Fibroblast of upper back skin (primary cell): ENCODE measurements around the gene MECP2.
A peak's percentile ranks its signal among the peaks of the same experiment; 100 is the strongest.
"Not testable (repeated sequence)": the region's sequence is repeated elsewhere in the genome, so short reads cannot be mapped to it uniquely, and the experiment has no call there.

ENCODE experiments used
- DNase-seq: peaks from one replicate; pipeline ENCODE4 v3.0.0-alpha.2; 2013

The MECP2 gene

GRCh38 chrX:153984351-153985178 is 113.0 kb downstream of the MECP2 start:
- DNase-seq, result no peak

GRCh38 chrX:153983321-153983801 is 114.2 kb downstream of the MECP2 start:
- no peak for DNase-seq

DNA sequence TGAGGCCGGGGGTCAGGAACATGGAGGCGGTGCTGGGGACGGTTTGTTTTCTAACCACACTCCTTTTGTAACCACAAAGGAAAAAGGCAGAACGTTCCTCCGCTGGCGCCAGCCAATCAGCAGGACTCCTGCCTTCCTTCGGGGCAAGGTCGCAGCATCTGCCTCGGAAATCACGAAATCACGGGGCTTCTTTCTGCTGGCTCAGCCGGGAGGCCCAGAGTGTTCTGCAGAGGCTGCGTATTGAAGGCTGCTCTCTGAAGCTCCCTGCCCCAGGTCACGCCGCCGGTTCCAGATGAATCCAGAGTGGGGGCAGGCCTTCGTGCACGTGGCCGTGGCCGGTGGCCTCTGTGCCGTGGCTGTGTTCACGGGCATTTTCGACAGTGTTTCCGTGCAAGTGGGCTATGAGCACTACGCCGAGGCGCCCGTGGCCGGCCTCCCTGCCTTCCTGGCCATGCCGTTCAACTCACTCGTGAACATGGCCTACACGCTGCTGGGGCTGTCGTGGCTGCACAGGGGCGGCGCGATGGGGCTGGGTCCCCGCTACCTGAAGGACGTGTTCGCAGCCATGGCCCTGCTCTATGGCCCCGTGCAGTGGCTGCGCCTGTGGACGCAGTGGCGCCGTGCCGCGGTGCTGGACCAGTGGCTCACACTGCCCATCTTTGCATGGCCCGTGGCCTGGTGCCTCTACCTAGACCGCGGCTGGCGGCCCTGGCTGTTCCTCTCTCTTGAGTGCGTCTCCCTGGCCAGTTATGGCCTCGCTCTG is 115.6 kb downstream of the MECP2 start:
- no peak for DNase-seq

GRCh38 chrX:153981231-153981630 is 116.3 kb downstream of the MECP2 start:
- no peak for DNase-seq

DNA sequence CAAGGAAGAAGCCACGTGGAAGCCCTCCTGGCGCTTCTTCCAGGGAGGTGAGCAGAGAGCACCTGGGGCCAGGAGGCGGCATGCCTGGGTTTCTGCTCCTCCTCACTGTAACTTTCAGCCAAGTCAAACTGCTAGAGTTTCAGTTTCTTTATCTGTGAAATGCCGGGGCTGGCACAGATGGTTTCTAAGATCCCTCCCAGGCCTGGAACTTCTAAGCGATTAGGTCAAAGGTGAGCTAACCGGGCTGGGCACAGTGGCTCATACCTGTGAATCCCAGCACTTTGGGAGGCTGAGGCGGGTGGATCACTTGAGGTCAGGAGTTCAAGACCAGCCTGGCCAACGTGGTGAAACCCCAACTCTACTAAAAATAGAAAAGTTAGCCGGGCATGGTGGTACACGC is 117.1 kb downstream of the MECP2 start:
- DNase-seq, result not testable (repeated sequence)

- DNase-seq, result no peak
Observed at GRCh38 chrX:153974726-153975286, 122.7 kb downstream of the MECP2 start.

DNA sequence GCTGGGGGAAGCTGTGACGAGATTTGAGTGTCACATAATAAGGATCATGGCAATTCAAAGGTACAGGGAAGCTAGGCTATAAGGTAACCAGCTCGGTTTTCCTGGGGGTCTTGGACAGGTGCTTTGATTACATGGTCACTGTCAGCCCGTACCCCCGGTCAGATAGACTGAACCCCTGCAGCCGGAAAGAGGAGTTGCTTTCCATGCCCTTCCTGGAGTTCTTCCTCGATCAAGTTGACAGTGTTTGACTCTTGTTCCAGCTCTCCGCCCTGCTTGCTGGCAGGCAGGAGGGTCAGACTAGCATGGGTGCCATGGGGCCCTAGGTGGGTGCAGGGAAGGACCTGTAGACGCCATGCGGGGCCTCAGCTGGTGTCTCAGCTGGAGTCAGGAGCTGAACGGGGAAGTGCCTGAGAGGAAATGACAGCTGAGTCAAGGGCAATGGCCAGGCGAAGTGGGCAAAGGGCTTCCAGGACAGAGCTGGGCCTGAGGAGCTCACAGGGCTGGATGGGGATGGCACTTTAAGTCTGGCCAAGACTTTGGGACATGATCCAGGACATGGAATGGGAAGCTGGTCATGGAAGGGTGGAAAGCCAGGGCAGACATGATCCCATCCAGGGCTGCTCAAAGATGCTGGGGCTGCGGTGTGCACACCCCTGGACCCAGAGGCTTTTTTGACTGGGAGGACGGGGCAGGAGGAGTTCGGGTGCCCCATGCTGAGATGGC is 123.4 kb downstream of the MECP2 start:
- no peak for DNase-seq

- no peak for DNase-seq
Observed at GRCh38 chrX:153973127-153974002, 124.2 kb downstream of the MECP2 start.

DNA sequence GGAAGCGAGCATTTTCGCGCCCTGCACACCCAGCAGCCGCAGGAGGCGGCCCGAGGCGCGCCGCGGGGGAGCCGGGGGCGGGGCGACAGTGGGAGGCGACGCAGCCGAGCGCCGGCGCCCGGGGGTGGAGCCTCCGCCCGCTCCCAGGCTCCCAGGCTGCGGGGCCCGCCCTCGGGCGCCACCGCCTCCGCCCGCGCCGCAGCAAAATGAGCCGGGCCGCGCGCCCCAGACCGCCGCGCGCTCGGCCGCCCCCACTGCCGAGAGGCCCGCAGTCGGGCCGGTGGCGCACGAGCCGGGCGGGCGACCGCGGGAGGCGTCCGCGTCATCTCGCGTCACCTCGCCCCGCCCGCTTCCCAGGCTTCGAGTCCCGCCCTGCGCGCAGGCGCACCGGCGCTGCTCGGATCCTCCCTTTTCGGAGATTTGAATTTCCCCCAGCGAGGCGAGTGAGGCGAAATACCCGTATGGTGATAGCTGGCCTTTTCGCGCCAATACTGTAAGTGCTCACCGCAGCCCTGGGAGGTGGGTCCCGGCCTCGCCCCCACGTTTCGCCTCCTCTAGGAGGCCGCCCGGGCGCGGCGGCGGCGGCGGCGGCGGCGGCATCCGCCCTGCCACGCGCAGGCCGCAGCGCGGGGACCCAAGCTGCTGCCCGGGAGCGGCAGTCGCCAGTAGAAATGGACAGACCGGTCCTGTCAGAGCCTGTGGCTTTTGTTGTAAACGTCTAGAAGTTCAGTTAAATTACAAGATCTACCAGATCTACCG is 125.0 kb downstream of the MECP2 start, which contains the start of gene TMEM187:
Gene TMEM187, plus strand, starts transcription at position 387 of the 759 bp plus-strand sequence. CDS start 9,309 bp downstream, outside the sequence.
- peak; percentile 87 for DNase-seq
